ENCODE data around the gene TMEM54.

- no peak for TF ChIP-seq CTCF (IDR thresholded peaks at IDR 0.05; ENCODE audit: low read depth, low read length)
- TF ChIP-seq POLR2A (IDR thresholded peaks at IDR 0.05; ENCODE audit: extremely low read depth, insufficient read length) = no peak
- TF ChIP-seq MAX (IDR thresholded peaks at IDR 0.05; ENCODE audit: low read depth, low read length) = no peak
- TF ChIP-seq MYC (IDR thresholded peaks at IDR 0.05; ENCODE audit: low read depth, low read length) = no peak
Observed at GRCh38 chr1:32900371-32900955, 726 bp downstream of the TMEM54 start.

All from NB4 (cell line).